Ovary (tissue), 3 donors: Measurements from ENCODE around the gene FYN.

Source experiments
- POLR2A ChIP-seq: fragments of 450-650 bp; IDR thresholded peaks from one replicate; pipeline ENCODE4 v1.6.1; 2017; ENCODE audit warnings: antibody characterized with exemption, mild to moderate bottlenecking, moderate library complexity
- TF ChIP-seq, protein P1 (sequence below), 3 donors: fragments of 450-650 bp in 2 of 3; fragments of 200-600 bp in 1 of 3; IDR thresholded peaks; one replicate each; pipeline versions ENCODE4 v1.5.1 to v1.8.0; 2016 to 2022; ENCODE audit warnings: antibody characterized with exemption in 3 of 3, mild to moderate bottlenecking in 1 of 3
- donor health status: DM: no; HTN: no; CAD: no.

- TF ChIP-seq, protein P1, sequence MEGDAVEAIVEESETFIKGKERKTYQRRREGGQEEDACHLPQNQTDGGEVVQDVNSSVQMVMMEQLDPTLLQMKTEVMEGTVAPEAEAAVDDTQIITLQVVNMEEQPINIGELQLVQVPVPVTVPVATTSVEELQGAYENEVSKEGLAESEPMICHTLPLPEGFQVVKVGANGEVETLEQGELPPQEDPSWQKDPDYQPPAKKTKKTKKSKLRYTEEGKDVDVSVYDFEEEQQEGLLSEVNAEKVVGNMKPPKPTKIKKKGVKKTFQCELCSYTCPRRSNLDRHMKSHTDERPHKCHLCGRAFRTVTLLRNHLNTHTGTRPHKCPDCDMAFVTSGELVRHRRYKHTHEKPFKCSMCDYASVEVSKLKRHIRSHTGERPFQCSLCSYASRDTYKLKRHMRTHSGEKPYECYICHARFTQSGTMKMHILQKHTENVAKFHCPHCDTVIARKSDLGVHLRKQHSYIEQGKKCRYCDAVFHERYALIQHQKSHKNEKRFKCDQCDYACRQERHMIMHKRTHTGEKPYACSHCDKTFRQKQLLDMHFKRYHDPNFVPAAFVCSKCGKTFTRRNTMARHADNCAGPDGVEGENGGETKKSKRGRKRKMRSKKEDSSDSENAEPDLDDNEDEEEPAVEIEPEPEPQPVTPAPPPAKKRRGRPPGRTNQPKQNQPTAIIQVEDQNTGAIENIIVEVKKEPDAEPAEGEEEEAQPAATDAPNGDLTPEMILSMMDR (IDR thresholded peaks at IDR 0.05) = no peak
- no peak for TF ChIP-seq POLR2A
Observed at GRCh38 chr6:111612379-111612778, 260.9 kb downstream of the FYN start.
